GM18499 (cell line): ENCODE measurements around the gene RYR2.
"Not testable (repeated sequence)": the region's sequence is repeated elsewhere in the genome, so short reads cannot be mapped to it uniquely, and the experiment has no call there.

ENCODE experiments used
- ATAC-seq: cut with Tn5 transposase; IDR thresholded peaks from one replicate; pipeline ENCODE4 v1.9.1; 2021; ENCODE audit warnings: moderate number of reproducible peaks; ENCODE audit not compliant: insufficient read depth, unreplicated experiment

The RYR2 gene

GRCh38 chr1:237795558-237795957 is 753.6 kb downstream of the RYR2 start:
- no peak for ATAC-seq

GRCh38 chr1:237799762-237800474 is 757.9 kb downstream of the RYR2 start:
- peak; percentile 90 for ATAC-seq

GRCh38 chr1:237804516-237804915 is 762.5 kb downstream of the RYR2 start:
- ATAC-seq, result no peak

GRCh38 chr1:237809099-237809498 is 767.1 kb downstream of the RYR2 start:
- ATAC-seq, result no peak

- ATAC-seq, result no peak
Measured at GRCh38 chr1:237811633-237812032, 769.6 kb downstream of the RYR2 start.

GRCh38 chr1:237812061-237812460 is 770.1 kb downstream of the RYR2 start:
- ATAC-seq, result no peak

GRCh38 chr1:237814319-237814924 is 772.4 kb downstream of the RYR2 start:
- no peak for ATAC-seq

GRCh38 chr1:237817277-237817676 is 775.3 kb downstream of the RYR2 start:
- no peak for ATAC-seq

GRCh38 chr1:237820634-237821033 is 778.6 kb downstream of the RYR2 start:
- ATAC-seq, result not testable (repeated sequence)

- ATAC-seq, result no peak
Measured at GRCh38 chr1:237832858-237833257, 790.9 kb downstream of the RYR2 start.

- ATAC-seq, result no peak
Measured at GRCh38 chr1:237834048-237834447, 792.1 kb downstream of the RYR2 start.

- no peak for ATAC-seq
Measured at GRCh38 chr1:237834461-237834860, 792.5 kb downstream of the RYR2 start.

GRCh38 chr1:237838320-237838719 is 796.3 kb downstream of the RYR2 start:
- no peak for ATAC-seq

GRCh38 chr1:237838904-237839534 is 797.0 kb downstream of the RYR2 start:
- no peak for ATAC-seq

- no peak for ATAC-seq
Measured at GRCh38 chr1:237841485-237841884, 799.5 kb downstream of the RYR2 start.

- ATAC-seq, result not testable (repeated sequence)
Measured at GRCh38 chr1:237843516-237843915, 801.5 kb downstream of the RYR2 start.

- ATAC-seq, result no peak
Measured at GRCh38 chr1:237851210-237851845, 809.3 kb downstream of the RYR2 start.

- ATAC-seq, result no peak
Measured at GRCh38 chr1:237852342-237852741, 810.4 kb downstream of the RYR2 start.

GRCh38 chr1:237857455-237857854 is 815.5 kb downstream of the RYR2 start:
- ATAC-seq, result no peak

GRCh38 chr1:237858992-237859391 is 817.0 kb downstream of the RYR2 start:
- no peak for ATAC-seq

GRCh38 chr1:237861944-237862343 is 820.0 kb downstream of the RYR2 start:
- ATAC-seq, result no peak
